GM12892 (cell line): Measurements from ENCODE around the gene RNF213.

Source experiments
- POLR2A ChIP-seq: IDR thresholded peaks from 2 replicates; pipeline ENCODE4 v1.6.1; 2011; ENCODE audit warnings: low read depth, low read length, control low read depth
- POLR2AphosphoS5 ChIP-seq: IDR thresholded peaks from 2 replicates; pipeline ENCODE4 v1.6.1; 2011; ENCODE audit warnings: low read depth, low read length, control low read depth
- TAF1 ChIP-seq: IDR thresholded peaks from 2 replicates; pipeline ENCODE4 v1.6.1; 2011; ENCODE audit warnings: low read depth, mild to moderate bottlenecking, control low read depth, low read length, borderline replicate concordance

- no peak for TF ChIP-seq POLR2A
- no peak for TF ChIP-seq POLR2AphosphoS5
- TF ChIP-seq TAF1: no peak
Observed at GRCh38 chr17:80247561-80247960, 13.1 kb upstream of the RNF213 start.
